ENCODE results near the gene THBS1. TPM values are rescaled to one million over a fixed set of nuclear protein-coding genes. Genes with fewer than 3 reads are reported as not detected.

Gene THBS1
- total RNA-seq, 1 experiment from 2014 or later, result 37.1 TPM

- CTCF ChIA-PET, result interaction anchor here (0.6 to 5.4 kb wide), 5 partner anchors 82 to 420 kb away, joined by 3 to 40 read pairs (median 4); no protein-coding TSS in a partner anchor
- peak; percentile 57 for DNase-seq (ENCODE audit: low spot score)
- peaks cover 9% of the 10 kb centered on the region for H3K27me3 Mint-ChIP-seq (ENCODE audit: low read depth)
- H3K36me3 Mint-ChIP-seq, result peaks cover 61% of the 10 kb centered on the region
- POLR2A ChIA-PET, result interaction anchor here (1.0 kb wide), 1 partner anchor 370 kb away, joined by 3 read pairs; no protein-coding TSS in a partner anchor
- TF ChIP-seq, protein P1, sequence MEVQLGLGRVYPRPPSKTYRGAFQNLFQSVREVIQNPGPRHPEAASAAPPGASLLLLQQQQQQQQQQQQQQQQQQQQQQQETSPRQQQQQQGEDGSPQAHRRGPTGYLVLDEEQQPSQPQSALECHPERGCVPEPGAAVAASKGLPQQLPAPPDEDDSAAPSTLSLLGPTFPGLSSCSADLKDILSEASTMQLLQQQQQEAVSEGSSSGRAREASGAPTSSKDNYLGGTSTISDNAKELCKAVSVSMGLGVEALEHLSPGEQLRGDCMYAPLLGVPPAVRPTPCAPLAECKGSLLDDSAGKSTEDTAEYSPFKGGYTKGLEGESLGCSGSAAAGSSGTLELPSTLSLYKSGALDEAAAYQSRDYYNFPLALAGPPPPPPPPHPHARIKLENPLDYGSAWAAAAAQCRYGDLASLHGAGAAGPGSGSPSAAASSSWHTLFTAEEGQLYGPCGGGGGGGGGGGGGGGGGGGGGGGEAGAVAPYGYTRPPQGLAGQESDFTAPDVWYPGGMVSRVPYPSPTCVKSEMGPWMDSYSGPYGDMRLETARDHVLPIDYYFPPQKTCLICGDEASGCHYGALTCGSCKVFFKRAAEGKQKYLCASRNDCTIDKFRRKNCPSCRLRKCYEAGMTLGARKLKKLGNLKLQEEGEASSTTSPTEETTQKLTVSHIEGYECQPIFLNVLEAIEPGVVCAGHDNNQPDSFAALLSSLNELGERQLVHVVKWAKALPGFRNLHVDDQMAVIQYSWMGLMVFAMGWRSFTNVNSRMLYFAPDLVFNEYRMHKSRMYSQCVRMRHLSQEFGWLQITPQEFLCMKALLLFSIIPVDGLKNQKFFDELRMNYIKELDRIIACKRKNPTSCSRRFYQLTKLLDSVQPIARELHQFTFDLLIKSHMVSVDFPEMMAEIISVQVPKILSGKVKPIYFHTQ (CRISPR knock-in tag; IDR thresholded peaks at IDR 0.05), result 0 out of 2 replicates have a peak, but pooled peaks have one; percentile 20
- TF ChIP-seq CREB1 (CRISPR knock-in tag; IDR thresholded peaks at IDR 0.05) (no peak), NFATC4 (CRISPR knock-in tag; IDR thresholded peaks at IDR 0.05) (0 out of 2 replicates have a peak, but pooled peaks have one; percentile 45), SMAD4 (CRISPR knock-in tag; IDR thresholded peaks at IDR 0.05) (no peak), CTCF (IDR thresholded peaks at IDR 0.05) (peak; percentile 49; the same call in 1 of the 2 replicates), TEAD1 (CRISPR knock-in tag; IDR thresholded peaks at IDR 0.05) (no peak), ATF3 (CRISPR knock-in tag; conservative IDR thresholded peaks at IDR 0.05) (no peak), GABPB1 (CRISPR knock-in tag; IDR thresholded peaks at IDR 0.05) (no peak), E2F1 (CRISPR knock-in tag; IDR thresholded peaks at IDR 0.05) (no peak), CBFB (CRISPR knock-in tag; IDR thresholded peaks at IDR 0.05; ENCODE audit: low read depth) (no peak), FOXJ3 (CRISPR knock-in tag; IDR thresholded peaks at IDR 0.05; ENCODE audit: borderline replicate concordance) (no peak), ELF4 (CRISPR knock-in tag; IDR thresholded peaks at IDR 0.05; ENCODE audit: low read depth) (no peak), EMX1 (CRISPR knock-in tag; IDR thresholded peaks at IDR 0.05) (no peak)
- TF ChIP-seq, protein P2, sequence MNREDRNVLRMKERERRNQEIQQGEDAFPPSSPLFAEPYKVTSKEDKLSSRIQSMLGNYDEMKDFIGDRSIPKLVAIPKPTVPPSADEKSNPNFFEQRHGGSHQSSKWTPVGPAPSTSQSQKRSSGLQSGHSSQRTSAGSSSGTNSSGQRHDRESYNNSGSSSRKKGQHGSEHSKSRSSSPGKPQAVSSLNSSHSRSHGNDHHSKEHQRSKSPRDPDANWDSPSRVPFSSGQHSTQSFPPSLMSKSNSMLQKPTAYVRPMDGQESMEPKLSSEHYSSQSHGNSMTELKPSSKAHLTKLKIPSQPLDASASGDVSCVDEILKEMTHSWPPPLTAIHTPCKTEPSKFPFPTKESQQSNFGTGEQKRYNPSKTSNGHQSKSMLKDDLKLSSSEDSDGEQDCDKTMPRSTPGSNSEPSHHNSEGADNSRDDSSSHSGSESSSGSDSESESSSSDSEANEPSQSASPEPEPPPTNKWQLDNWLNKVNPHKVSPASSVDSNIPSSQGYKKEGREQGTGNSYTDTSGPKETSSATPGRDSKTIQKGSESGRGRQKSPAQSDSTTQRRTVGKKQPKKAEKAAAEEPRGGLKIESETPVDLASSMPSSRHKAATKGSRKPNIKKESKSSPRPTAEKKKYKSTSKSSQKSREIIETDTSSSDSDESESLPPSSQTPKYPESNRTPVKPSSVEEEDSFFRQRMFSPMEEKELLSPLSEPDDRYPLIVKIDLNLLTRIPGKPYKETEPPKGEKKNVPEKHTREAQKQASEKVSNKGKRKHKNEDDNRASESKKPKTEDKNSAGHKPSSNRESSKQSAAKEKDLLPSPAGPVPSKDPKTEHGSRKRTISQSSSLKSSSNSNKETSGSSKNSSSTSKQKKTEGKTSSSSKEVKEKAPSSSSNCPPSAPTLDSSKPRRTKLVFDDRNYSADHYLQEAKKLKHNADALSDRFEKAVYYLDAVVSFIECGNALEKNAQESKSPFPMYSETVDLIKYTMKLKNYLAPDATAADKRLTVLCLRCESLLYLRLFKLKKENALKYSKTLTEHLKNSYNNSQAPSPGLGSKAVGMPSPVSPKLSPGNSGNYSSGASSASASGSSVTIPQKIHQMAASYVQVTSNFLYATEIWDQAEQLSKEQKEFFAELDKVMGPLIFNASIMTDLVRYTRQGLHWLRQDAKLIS (CRISPR knock-in tag; IDR thresholded peaks at IDR 0.05; ENCODE audit: borderline replicate concordance), result no peak
- TF ChIP-seq, protein P3, sequence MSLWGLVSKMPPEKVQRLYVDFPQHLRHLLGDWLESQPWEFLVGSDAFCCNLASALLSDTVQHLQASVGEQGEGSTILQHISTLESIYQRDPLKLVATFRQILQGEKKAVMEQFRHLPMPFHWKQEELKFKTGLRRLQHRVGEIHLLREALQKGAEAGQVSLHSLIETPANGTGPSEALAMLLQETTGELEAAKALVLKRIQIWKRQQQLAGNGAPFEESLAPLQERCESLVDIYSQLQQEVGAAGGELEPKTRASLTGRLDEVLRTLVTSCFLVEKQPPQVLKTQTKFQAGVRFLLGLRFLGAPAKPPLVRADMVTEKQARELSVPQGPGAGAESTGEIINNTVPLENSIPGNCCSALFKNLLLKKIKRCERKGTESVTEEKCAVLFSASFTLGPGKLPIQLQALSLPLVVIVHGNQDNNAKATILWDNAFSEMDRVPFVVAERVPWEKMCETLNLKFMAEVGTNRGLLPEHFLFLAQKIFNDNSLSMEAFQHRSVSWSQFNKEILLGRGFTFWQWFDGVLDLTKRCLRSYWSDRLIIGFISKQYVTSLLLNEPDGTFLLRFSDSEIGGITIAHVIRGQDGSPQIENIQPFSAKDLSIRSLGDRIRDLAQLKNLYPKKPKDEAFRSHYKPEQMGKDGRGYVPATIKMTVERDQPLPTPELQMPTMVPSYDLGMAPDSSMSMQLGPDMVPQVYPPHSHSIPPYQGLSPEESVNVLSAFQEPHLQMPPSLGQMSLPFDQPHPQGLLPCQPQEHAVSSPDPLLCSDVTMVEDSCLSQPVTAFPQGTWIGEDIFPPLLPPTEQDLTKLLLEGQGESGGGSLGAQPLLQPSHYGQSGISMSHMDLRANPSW (CRISPR knock-in tag; conservative IDR thresholded peaks at IDR 0.05; ENCODE audit: low read depth), result no peak
- no peak overlapping the region for H3K4me3 Mint-ChIP-seq
- H3K27ac Mint-ChIP-seq, result no peak overlapping the region
- H3K9me3 Mint-ChIP-seq, result no peaks in the 10 kb centered on the region
- no peak for ATAC-seq
- peaks cover 26% of the 10 kb centered on the region for H3K4me1 Mint-ChIP-seq
Measured at GRCh38 chr15:39583596-39584265, 2.9 kb downstream of the THBS1 start.
